Measurements from ENCODE around the gene RIMBP2. TPM values are rescaled to one million over a fixed set of nuclear protein-coding genes. Genes with fewer than 3 reads are reported as not detected.
"Not testable (repeated sequence)": the region's sequence is repeated elsewhere in the genome, so short reads cannot be mapped to it uniquely, and the experiment has no call there.

Gene RIMBP2
- total RNA-seq, 1 donor from 2014 or later, result not detected

DNA sequence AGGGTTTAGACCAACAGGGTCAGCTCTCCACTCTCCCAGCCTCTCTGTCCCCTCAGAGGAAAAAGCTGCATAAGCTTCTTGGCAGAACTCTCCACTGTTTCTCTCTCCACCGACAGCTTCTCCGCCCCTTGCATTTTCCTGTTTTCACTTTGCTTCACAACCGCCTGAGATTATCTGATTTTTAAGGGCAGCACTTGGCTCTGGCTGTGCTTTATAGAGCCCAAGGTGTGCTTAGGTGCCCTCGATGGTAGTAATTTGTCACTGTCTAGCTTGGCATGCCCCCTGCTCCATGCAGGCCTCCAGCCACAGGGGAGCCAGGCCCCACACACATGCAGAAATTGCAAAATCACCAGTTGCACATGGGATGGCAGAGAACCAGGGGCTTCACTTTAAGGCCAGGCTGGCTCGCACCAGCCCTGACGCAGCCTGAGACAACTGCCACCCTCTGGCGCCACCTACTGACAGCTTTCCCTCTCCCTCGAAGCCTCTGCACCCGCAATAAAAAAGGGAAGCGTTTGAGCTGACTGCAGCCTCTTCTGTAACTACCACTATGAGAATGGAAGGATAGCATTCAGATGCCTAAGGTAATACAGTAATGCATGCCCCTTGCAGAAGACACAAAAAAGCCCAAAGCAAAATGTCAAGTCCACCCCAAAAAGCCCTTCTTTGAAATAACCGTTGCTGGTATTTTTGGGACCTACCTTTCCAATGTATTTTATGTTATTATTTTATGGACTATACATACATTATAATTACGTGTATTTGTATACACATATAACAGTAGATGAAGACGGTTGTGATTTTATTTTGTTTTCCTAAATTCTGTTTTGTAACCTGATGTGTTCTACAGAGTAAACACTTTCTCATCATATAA is 32.0 kb upstream of the RIMBP2 start:
- H3K27me3 Mint-ChIP-seq (ENCODE audit: insufficient read depth), result peaks cover 7% of the 10 kb centered on the region

DNA sequence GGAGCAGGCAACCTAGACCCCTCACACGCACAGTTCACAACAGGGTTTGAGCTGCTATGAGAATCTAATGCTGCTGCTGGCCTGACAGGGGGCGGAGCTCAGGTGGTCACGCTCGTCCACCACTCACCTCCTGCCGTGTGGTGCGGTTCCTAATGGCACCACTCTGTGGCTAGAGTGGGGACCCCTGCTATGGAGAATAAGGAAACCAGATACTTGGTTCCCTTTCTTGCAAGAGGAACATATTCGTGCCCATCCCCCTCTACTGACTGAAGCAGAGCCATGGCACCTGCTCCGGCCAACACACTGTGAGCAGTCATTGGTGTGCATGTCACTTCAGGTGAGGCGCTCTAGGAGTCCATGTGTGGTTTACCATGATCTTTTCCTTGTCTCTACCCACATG is 30.4 kb upstream of the RIMBP2 start:
- H3K9me3 Mint-ChIP-seq, result no peaks in the 10 kb centered on the region
- intact Hi-C loops (cut with micrococcal nuclease), result loop anchor here (5.0 kb wide), 2 partner anchors 464 to 699 kb away; no protein-coding TSS in a partner anchor
- no peaks in the 10 kb centered on the region for H3K4me1 Mint-ChIP-seq (ENCODE audit: low read depth)
- no peaks in the 10 kb centered on the region for H3K36me3 Mint-ChIP-seq (ENCODE audit: low read depth)
- no peak overlapping the region for H3K27ac Mint-ChIP-seq
- DNase-seq (ENCODE audit: low spot score), result no peak
- H3K4me3 Mint-ChIP-seq, result no peak overlapping the region
- peaks cover 7% of the 10 kb centered on the region for H3K27me3 Mint-ChIP-seq (ENCODE audit: insufficient read depth)

More for the DNA sequence above, 32.0 kb upstream of the RIMBP2 start:
- no peaks in the 10 kb centered on the region for H3K4me1 Mint-ChIP-seq (ENCODE audit: low read depth)
- H3K4me3 Mint-ChIP-seq, result no peak overlapping the region
- intact Hi-C loops (cut with micrococcal nuclease), result loop anchor here (5.0 kb wide), 2 partner anchors 466 to 701 kb away; no protein-coding TSS in a partner anchor
- no peak overlapping the region for H3K27ac Mint-ChIP-seq
- no peaks in the 10 kb centered on the region for H3K36me3 Mint-ChIP-seq (ENCODE audit: low read depth)
- H3K9me3 Mint-ChIP-seq, result no peaks in the 10 kb centered on the region
- DNase-seq (ENCODE audit: low spot score), result peak; percentile 47

DNA sequence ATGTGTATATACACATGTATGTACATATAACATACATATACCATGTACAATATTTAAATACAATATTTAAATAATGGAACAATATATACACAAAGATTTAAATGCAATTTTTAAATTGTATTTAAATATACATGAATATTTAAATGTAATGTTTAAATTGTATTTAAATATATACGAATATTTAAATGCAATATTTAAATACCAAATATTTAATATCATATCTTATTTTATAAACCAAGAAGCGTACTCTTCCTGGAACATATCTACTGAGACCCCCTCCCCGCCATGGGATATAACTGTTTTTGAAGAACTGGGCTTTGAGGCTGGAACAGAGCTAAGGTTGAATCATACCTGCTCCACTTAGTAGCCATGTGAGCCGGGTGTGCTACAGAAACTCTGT is 29.8 kb upstream of the RIMBP2 start:
- no peaks in the 10 kb centered on the region for H3K9me3 Mint-ChIP-seq
- H3K27ac Mint-ChIP-seq, result no peak overlapping the region
- peaks cover 7% of the 10 kb centered on the region for H3K27me3 Mint-ChIP-seq (ENCODE audit: insufficient read depth)
- H3K4me1 Mint-ChIP-seq (ENCODE audit: low read depth), result no peaks in the 10 kb centered on the region
- intact Hi-C loops (cut with micrococcal nuclease), result loop anchor here (5.0 kb wide), 2 partner anchors 464 to 699 kb away; no protein-coding TSS in a partner anchor
- H3K4me3 Mint-ChIP-seq, result no peak overlapping the region
- no peaks in the 10 kb centered on the region for H3K36me3 Mint-ChIP-seq (ENCODE audit: low read depth)
- no peak for DNase-seq (ENCODE audit: low spot score)

DNA sequence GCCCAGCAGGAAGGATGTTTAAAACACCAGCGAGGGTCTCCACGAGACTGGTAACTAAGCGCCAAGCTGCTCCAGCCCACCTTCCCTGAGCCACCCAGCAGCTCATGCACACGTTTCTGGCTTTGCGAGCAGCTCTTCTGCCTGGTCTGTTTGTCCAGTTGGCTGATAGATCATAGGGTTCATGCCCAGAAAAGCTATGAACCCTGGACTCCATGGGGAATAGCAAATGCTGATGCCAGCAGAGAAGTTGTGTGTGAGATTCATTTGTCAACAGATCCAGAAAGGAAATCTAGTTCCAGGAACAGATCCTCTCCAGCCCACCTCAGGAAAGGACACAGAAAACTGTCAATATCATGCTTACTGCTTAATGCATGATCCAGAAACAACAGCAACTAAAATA is 28.2 kb upstream of the RIMBP2 start:
- H3K27ac Mint-ChIP-seq, result no peak overlapping the region
- no peak overlapping the region for H3K4me3 Mint-ChIP-seq
- H3K36me3 Mint-ChIP-seq (ENCODE audit: low read depth), result no peaks in the 10 kb centered on the region
- no peak for DNase-seq (ENCODE audit: low spot score)
- H3K27me3 Mint-ChIP-seq (ENCODE audit: insufficient read depth), result peaks cover 5% of the 10 kb centered on the region
- no peaks in the 10 kb centered on the region for H3K9me3 Mint-ChIP-seq
- intact Hi-C loops (cut with micrococcal nuclease), result no loop called here
- no peaks in the 10 kb centered on the region for H3K4me1 Mint-ChIP-seq (ENCODE audit: low read depth)

DNA sequence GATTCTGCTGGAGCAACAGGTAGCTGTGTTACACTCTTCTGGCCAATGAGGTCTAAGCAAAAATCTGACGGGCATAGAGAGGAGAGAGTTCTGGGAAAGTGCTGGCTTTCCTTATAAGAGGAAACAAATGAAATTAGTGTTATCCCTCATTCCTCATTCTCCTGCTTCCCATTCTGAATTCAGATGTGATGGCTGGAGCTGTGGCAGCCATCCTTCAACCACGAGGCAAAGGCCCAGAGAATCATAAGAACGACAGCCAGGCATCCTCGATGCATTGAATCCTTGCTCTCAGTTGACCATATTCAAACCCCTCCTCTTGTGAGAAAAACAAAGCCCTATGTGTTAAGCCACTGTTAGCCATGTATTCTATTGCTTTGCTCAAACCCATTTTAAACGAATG is 27.5 kb upstream of the RIMBP2 start:
- H3K4me1 Mint-ChIP-seq (ENCODE audit: low read depth), result no peaks in the 10 kb centered on the region
- H3K4me3 Mint-ChIP-seq, result no peak overlapping the region
- no peak overlapping the region for H3K27ac Mint-ChIP-seq
- DNase-seq (ENCODE audit: low spot score), result no peak
- no peaks in the 10 kb centered on the region for H3K9me3 Mint-ChIP-seq
- intact Hi-C loops (cut with micrococcal nuclease), result no loop called here
- H3K36me3 Mint-ChIP-seq (ENCODE audit: low read depth), result no peaks in the 10 kb centered on the region
- peaks cover 5% of the 10 kb centered on the region for H3K27me3 Mint-ChIP-seq (ENCODE audit: insufficient read depth)

DNA sequence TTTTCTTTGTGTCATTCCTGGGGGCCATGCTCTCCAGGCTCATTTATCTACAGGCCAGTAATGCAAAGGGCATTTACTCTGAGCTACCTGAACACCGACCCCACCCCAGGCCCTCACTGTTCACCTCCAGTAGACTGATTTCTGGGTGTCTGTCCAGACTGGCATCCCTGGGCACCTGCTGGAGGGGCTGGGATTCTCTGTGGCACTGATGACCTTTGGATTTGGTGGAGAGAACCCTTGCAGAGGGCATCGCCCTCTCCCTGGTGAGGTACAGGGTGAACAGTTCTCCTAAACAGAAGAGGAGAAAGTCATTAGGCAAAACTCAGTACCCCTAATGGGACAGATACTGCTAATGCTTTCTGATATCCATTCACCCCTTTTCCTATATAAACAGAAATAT is 27.1 kb upstream of the RIMBP2 start:
- DNase-seq (ENCODE audit: low spot score), result no peak
- intact Hi-C loops (cut with micrococcal nuclease), result no loop called here
- Mint-ChIP-seq H3K27me3 (ENCODE audit: insufficient read depth) (peaks cover 5% of the 10 kb centered on the region), H3K4me3 (no peak overlapping the region), H3K9me3 (no peaks in the 10 kb centered on the region), H3K4me1 (ENCODE audit: low read depth) (no peaks in the 10 kb centered on the region), H3K27ac (no peak overlapping the region), H3K36me3 (ENCODE audit: low read depth) (no peaks in the 10 kb centered on the region)

DNA sequence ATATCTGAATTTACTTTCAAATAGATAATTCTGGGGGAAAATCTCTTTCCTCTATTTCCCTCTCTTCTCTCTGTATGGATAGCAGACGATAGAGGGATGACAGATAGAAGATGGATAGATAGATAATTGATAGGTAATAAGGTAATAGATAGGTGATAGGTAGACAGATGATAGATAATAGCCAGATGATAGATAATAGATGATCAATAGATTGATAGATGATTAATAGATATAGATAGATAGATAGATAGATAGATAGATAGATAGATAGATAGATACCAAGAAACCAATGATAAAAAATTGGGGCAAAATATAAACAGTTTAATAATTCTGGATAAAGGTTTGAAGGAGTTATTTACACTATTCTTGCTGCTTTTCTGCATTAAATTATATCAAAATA is 26.6 kb upstream of the RIMBP2 start:
- intact Hi-C loops (cut with micrococcal nuclease), result no loop called here
- H3K9me3 Mint-ChIP-seq, result no peaks in the 10 kb centered on the region
- H3K27me3 Mint-ChIP-seq (ENCODE audit: insufficient read depth), result peaks cover 5% of the 10 kb centered on the region
- no peak overlapping the region for H3K27ac Mint-ChIP-seq
- no peak for DNase-seq (ENCODE audit: low spot score)
- H3K4me3 Mint-ChIP-seq, result no peak overlapping the region
- no peaks in the 10 kb centered on the region for H3K36me3 Mint-ChIP-seq (ENCODE audit: low read depth)
- no peaks in the 10 kb centered on the region for H3K4me1 Mint-ChIP-seq (ENCODE audit: low read depth)

DNA sequence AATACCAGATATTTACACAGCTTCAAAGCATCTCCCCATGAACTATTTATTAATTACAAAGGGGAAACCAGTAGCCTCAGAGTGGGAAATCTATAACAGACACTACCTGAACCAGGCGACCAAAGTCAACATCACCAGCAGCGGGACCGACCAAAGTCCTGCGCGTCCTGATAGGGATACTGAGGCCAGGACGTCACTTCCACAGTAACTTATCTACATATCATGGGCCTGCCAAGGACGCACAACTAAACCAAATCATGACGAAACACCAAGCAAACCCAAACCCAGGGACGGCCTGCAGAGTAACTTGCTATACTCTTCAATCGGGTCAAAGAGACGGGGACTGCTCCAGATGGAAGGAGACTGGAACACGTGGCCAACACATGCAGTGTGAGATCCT is 26.0 kb upstream of the RIMBP2 start:
- no peaks in the 10 kb centered on the region for H3K4me1 Mint-ChIP-seq (ENCODE audit: low read depth)
- H3K36me3 Mint-ChIP-seq (ENCODE audit: low read depth), result no peaks in the 10 kb centered on the region
- intact Hi-C loops (cut with micrococcal nuclease), result no loop called here
- no peak overlapping the region for H3K4me3 Mint-ChIP-seq
- DNase-seq (ENCODE audit: low spot score), result no peak
- H3K9me3 Mint-ChIP-seq, result no peaks in the 10 kb centered on the region
- peaks cover 5% of the 10 kb centered on the region for H3K27me3 Mint-ChIP-seq (ENCODE audit: insufficient read depth)
- no peak overlapping the region for H3K27ac Mint-ChIP-seq

DNA sequence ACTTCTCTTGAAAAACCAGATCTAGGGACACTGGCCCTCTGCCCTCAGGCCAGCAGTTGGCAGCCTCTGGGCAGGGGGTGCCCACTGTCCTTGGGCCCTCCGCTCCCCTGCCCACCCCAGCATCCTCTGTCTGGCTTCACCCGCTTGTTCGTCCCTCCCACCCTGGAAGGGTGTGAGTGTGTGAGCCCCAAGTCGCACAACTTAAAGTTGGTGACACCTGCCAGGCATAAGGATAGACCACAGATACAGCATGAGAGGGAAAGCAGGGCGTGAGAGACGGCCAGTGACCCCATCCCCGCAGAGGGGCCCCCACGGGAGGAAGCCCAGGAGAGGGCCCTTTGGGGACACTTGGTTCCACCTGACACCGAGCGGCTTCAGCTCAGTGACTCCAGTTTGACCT is 23.5 kb upstream of the RIMBP2 start:
- DNase-seq (ENCODE audit: low spot score), result no peak
- H3K4me3 Mint-ChIP-seq, result no peak overlapping the region
- H3K9me3 Mint-ChIP-seq, result no peaks in the 10 kb centered on the region
- no peak overlapping the region for H3K27ac Mint-ChIP-seq
- H3K4me1 Mint-ChIP-seq (ENCODE audit: low read depth), result no peaks in the 10 kb centered on the region
- no peaks in the 10 kb centered on the region for H3K36me3 Mint-ChIP-seq (ENCODE audit: low read depth)
- intact Hi-C loops (cut with micrococcal nuclease), result no loop called here
- H3K27me3 Mint-ChIP-seq (ENCODE audit: insufficient read depth), result peaks cover 5% of the 10 kb centered on the region

DNA sequence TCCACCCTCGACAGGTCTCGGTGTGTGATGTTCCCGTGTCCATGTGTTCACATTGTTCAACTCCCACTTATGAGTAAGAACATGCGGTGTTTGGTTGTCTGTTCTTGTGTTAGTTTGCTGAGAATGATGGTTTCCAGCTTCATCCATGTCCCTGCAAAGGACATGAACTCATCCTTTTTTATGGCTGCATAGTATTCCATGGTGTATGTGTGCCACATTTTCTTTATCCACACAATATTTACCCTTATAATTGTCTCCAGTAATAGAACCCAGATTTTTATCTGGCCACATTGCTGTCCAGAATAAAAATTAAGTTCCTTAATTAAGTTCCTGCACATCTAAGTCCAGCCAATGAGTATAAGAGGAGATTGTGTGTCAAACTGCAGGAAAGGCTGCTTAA is 22.3 kb upstream of the RIMBP2 start:
- H3K27ac Mint-ChIP-seq; intact Hi-C loops (cut with micrococcal nuclease); H3K4me3 Mint-ChIP-seq; H3K27me3 Mint-ChIP-seq (ENCODE audit: insufficient read depth); H3K4me1 Mint-ChIP-seq (ENCODE audit: low read depth); H3K9me3 Mint-ChIP-seq; DNase-seq (ENCODE audit: low spot score); H3K36me3 Mint-ChIP-seq (ENCODE audit: low read depth): not testable (repeated sequence)

DNA sequence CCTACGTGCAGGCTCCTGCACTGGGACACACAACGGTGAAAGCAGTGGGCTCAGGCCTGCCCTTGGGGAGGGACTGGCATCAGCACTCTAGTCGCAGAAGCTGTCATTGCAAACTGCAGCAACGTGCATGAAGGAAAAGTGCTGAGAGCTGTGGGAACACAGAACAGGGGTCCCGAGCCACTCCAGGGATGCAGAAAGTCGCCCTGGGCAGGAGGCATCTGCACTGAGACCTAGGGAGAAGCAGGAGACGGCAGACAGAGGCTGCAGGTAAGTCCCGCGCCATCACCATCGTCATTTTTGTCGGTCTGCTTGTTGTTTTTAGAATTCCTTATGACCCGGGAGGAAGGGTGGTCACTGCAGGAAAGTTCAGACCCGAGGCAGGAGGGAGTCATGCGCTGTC is 21.6 kb upstream of the RIMBP2 start:
- Mint-ChIP-seq H3K36me3 (ENCODE audit: low read depth) (no peaks in the 10 kb centered on the region), H3K27ac (no peak overlapping the region), H3K9me3 (no peaks in the 10 kb centered on the region), H3K27me3 (ENCODE audit: insufficient read depth) (no peaks in the 10 kb centered on the region), H3K4me1 (ENCODE audit: low read depth) (no peaks in the 10 kb centered on the region), H3K4me3 (no peak overlapping the region)
- no peak for DNase-seq (ENCODE audit: low spot score)
- intact Hi-C loops (cut with micrococcal nuclease), result no loop called here

DNA sequence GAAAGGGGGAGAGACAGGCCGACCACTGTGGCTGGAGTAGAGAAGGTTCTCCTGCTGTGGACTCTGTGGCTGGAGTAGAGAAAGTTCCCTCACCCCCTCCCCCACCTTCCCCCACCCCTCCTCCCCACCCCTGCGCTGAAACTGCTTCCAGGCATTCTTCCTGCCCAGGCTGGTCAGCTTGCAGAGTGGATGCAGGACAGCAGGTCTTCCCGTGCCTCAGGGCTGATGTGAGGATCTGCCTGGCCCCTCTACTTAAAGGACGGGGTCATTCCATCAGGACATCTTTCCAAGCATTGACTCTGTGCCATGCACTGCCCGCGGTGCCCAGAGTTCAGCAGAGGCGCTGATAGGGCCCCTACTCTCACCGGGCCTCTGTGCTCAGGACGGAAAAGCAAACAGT is 13.2 kb upstream of the RIMBP2 start:
- Mint-ChIP-seq H3K27me3 (ENCODE audit: insufficient read depth) (no peaks in the 10 kb centered on the region), H3K36me3 (ENCODE audit: low read depth) (no peaks in the 10 kb centered on the region), H3K9me3 (peaks cover 14% of the 10 kb centered on the region), H3K4me1 (ENCODE audit: low read depth) (no peaks in the 10 kb centered on the region), H3K27ac (no peak overlapping the region), H3K4me3 (no peak overlapping the region)
- intact Hi-C loops (cut with micrococcal nuclease), result no loop called here
- DNase-seq (ENCODE audit: low spot score), result no peak

DNA sequence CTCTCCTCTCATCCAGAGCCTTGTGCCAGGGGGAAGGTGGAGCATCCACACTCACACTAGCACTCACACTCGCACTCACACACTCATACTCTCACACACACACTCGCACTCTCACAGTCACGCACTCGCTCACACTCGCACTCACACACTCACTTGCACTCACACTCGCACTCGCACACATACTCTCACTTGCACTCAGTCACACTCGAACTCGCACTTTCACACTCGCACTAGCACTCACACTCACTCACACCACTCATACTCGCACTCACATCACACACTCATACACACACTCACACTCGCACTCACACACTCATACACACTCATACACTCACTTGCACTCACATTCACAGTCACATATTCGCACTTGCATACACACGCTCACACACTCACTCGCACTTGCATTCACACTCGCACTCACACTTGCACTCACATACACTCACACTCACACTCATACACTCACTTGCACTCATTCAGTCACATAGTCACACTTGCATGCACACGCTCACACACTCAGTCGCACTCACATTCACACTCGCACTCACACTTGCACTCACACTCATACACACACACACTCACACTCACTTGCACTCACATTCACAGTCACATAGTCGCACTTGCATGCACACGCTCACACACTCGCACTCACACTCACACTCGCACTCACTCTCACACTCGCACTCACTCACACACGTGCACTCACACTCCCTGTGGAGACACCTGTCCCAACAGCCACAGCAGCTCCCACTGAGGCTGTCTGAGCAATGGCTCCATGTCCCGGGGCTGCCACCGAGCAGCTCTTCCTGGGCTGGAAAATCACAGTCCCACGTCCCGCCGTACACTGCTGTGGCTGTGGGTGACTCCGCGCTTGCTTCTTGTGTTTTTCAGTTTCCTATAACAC is 12.3 kb upstream of the RIMBP2 start:
- H3K4me3 Mint-ChIP-seq, result no peak overlapping the region
- no peaks in the 10 kb centered on the region for H3K4me1 Mint-ChIP-seq (ENCODE audit: low read depth)
- H3K27ac Mint-ChIP-seq, result no peak overlapping the region
- H3K27me3 Mint-ChIP-seq (ENCODE audit: insufficient read depth), result no peaks in the 10 kb centered on the region
- DNase-seq (ENCODE audit: low spot score), result no peak
- peaks cover 22% of the 10 kb centered on the region for H3K9me3 Mint-ChIP-seq
- intact Hi-C loops (cut with micrococcal nuclease), result no loop called here
- no peaks in the 10 kb centered on the region for H3K36me3 Mint-ChIP-seq (ENCODE audit: low read depth)

Data from activated T-helper 1 cell treated with anti-CD3 and anti-CD28 coated beads, Interleukin-12 subunit alpha, Interleukin-12 subunit beta, Interleukin-2, Interleukin-4 antibody, amounts not matched to agents 30 ng/mL and 10 ng/mL and 1 ng/mL, durations not matched to agents 14 hours and 24 hours and 36 hours (primary cell).